ENCODE data around the gene PEAR1. TPM values are rescaled to one million over a fixed set of nuclear protein-coding genes. Genes with fewer than 3 reads are reported as not detected.

The PEAR1 gene
- total and polyA plus RNA-seq, 2 of the 4 experiments (the other 2 are of a cell fraction): 2.0 to 44.4 TPM

DNA sequence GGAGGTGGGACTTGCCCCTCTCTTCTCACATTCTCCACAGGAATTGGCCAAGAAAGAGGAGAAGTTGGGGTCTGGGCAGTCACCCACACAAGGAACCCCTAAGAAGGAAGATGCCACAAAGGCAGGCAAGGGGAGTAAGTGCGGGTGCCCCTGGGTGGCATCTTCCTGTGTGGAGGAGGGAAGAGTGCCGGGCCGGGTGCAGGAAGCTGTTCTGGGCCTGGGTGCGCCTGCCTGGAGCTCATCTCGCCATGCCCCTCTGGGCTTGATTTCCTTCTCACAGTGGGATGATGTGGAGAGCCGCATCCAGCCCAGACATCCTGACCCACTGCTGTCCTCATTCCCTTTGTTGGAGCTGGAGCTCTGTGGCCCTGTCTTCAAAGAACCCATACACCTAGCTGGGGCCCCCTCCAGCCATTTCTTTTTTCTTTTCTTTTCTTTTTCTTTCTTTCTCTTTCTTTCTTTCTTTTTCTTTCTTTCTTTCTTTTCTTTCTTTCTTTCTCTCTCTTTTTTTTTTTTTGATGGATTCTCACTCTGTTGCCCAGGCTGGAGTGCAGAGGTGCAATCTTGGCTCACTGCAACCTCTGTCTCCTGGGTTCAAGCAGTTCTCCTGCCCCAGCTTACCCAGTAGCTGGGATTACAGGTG, 36.2 kb downstream of the PEAR1 start:
- Histone ChIP-seq H3K79me1 (ENCODE audit: low read depth in 1 of 2, low read length in 2 of 2) (no peaks in the 10 kb centered on the region), H2AK5ac (ENCODE audit: low read depth, low read length) (no peak overlapping the region), H3K4ac (ENCODE audit: low read depth, low read length) (no peak overlapping the region), H2AFZ (replicated peaks; ENCODE audit: low read length, poor library complexity) (no peak overlapping the region), H4K8ac (ENCODE audit: low read depth in 2 of 2, low read length in 2 of 2) (no peak overlapping the region), H2BK15ac (ENCODE audit: low read depth, low read length) (no peak overlapping the region), H3K23ac (ENCODE audit: low read depth, low read length) (no peak overlapping the region), H3K14ac (replicated peaks; ENCODE audit: low read depth, low read length) (no peak overlapping the region), H3K27ac (ENCODE audit: insufficient read depth, low read length) (no peak overlapping the region), H2BK5ac (ENCODE audit: low read depth, low read length, poor library complexity, severe bottlenecking) (no peak overlapping the region), H2BK20ac (ENCODE audit: low read depth, low read length) (no peak overlapping the region), H3K4me1 (ENCODE audit: control insufficient read depth, insufficient read depth, low read length) (no peaks in the 10 kb centered on the region), H3K9ac (ENCODE audit: low read depth, low read length) (no peak overlapping the region), H3K36me3 (ENCODE audit: control insufficient read depth, insufficient read depth, low read length) (no peaks in the 10 kb centered on the region), H4K20me1 (ENCODE audit: insufficient read depth, low read length) (no peaks in the 10 kb centered on the region; the same call in 1 of the 2 replicates), H3K4me3 (ENCODE audit: insufficient read depth, low read depth, low read length) (no peak overlapping the region), H3K9me3 (ENCODE audit: control insufficient read depth, insufficient read depth, low read length) (no peaks in the 10 kb centered on the region), H3K56ac (ENCODE audit: extremely low read depth, insufficient read depth, low read length) (no peak overlapping the region), H2AK9ac (replicated peaks; ENCODE audit: low read depth, low read length, poor library complexity) (no peak overlapping the region), H3K9me1 (ENCODE audit: insufficient read depth, low read length) (no peaks in the 10 kb centered on the region; the same call in 1 of the 2 replicates), H3K4me2 (ENCODE audit: low read depth, low read length) (no peak overlapping the region), H3K27me3 (ENCODE audit: control insufficient read depth, insufficient read depth, low read length) (peaks cover 21% of the 10 kb centered on the region), H2BK120ac (ENCODE audit: low read depth, low read length) (no peak overlapping the region), H4K5ac (ENCODE audit: low read depth, low read length) (no peak overlapping the region), H4K91ac (ENCODE audit: insufficient read depth, low read depth, low read length) (no peak overlapping the region), H3K18ac (ENCODE audit: low read depth, low read length) (no peak overlapping the region)
- dilution Hi-C loops (cut with HindIII; ENCODE audit: low sequenced_read_pairs, unreplicated experiment): no loop called here
- POLR2A ChIA-PET (ENCODE audit: unreplicated experiment): no interaction called here
- WGBS, 2 experiments (ENCODE audit: extremely low coverage in 2 of 2, insufficient read length in 1 of 2): no CpG with 5 or more reads among the region's 6 CpGs
- BruUV-seq (replicated peaks): no TSS peak
- TF ChIP-seq NFE2L2 (IDR thresholded peaks at IDR 0.05; ENCODE audit: low read depth, low read length) (no peak), RAD21 (IDR thresholded peaks at IDR 0.05; ENCODE audit: low read length) (no peak), RFX5 (IDR thresholded peaks at IDR 0.05; ENCODE audit: low read depth, low read length) (no peak)
- CTCF ChIA-PET: interaction anchor here (1.0 kb wide), 1 partner anchor 204 kb away, joined by 4 read pairs; no protein-coding TSS in a partner anchor
- in situ Hi-C loops (cut with MboI; ENCODE audit: low sequenced_read_pairs): loop anchor here (5.0 kb wide), 1 partner anchor 37 kb away; the partner anchor contains the start of gene PEAR1
- no peak for DNase-seq
- ATAC-seq (ENCODE audit: low read depth): no peak
- intact Hi-C loops (cut with micrococcal nuclease): loop anchor here (10.0 kb wide), 1 partner anchor 205 kb away; the partner anchor contains the start of genes ISG20L2 and METTL25B

Measured in IMR-90 (cell line).